H1 (cell line): Measurements from ENCODE around the gene KRT34. TPM values are rescaled to one million over a fixed set of nuclear protein-coding genes. Genes with fewer than 3 reads are reported as not detected.

ENCODE experiments used
- CTCF ChIA-PET: fragments of 300-600 bp; sonication (Branson Sonifier 250); formaldehyde crosslinking; loops from one replicate; lab custom pipeline; 2021; ENCODE audit not compliant: partially characterized antibody; lab: Charles Lee
- POLR2A ChIA-PET: fragments of 300-600 bp; sonication (Branson Sonifier 250); formaldehyde crosslinking; loops from one replicate; lab custom pipeline; 2021; ENCODE audit warnings: inconsistent platforms; ENCODE audit not compliant: partially characterized antibody; lab: Charles Lee
- DNase-seq, 2 experiments: peaks; one replicate each; pipeline versions ENCODE4 v3.0.0 to v3.0.0-alpha.2; 2010 to 2022; ENCODE audit warnings: low spot score in 2 of 2, low read depth in 1 of 2, mixed read lengths in 1 of 2
- FAIRE-seq: peaks from 2 replicates; lab custom pipeline; 2011; peaks lifted over from hg19 to GRCh38; lab: Jason Lieb, UNC
- H2AFZ ChIP-seq: 2 replicates; pipeline ENCODE4 v1.8.1; 2012; ENCODE audit warnings: low read length, inconsistent platforms
- H2AK5ac ChIP-seq: 2 replicates; pipeline ENCODE4 v1.6.1; 2013; ENCODE audit warnings: low read depth, low read length
- H2BK120ac ChIP-seq: replicated peaks from 2 replicates; pipeline ENCODE3; 2013; ENCODE audit warnings: low read depth, low read length, inconsistent platforms
- H2BK12ac ChIP-seq: 2 replicates; pipeline ENCODE4 v1.6.1; 2013; ENCODE audit warnings: low read depth, low read length
- H2BK15ac ChIP-seq: 2 replicates; pipeline ENCODE4 v1.6.1; 2013; ENCODE audit warnings: low read length
- H2BK20ac ChIP-seq: 2 replicates; pipeline ENCODE4 v1.6.1; 2013; ENCODE audit warnings: low read length
- H2BK5ac ChIP-seq: 2 replicates; pipeline ENCODE4 v1.6.1; 2013; ENCODE audit warnings: low read depth, low read length
- H3K14ac ChIP-seq: 2 replicates; pipeline ENCODE4 v1.6.1; 2013; ENCODE audit warnings: inconsistent platforms; ENCODE audit not compliant: insufficient read length
- H3K18ac ChIP-seq: 2 replicates; pipeline ENCODE4 v1.6.1; 2013; ENCODE audit warnings: low read length; ENCODE audit errors: extremely low read depth
- H3K23ac ChIP-seq: 2 replicates; pipeline ENCODE4 v1.6.1; 2013; ENCODE audit warnings: inconsistent platforms; ENCODE audit not compliant: insufficient read length
- H3K23me2 ChIP-seq: 2 replicates; pipeline ENCODE4 v1.6.1; 2013; ENCODE audit warnings: low read depth, low read length
- H3K27ac ChIP-seq: 2 replicates; pipeline ENCODE4 v1.6.1; 2011; ENCODE audit warnings: low read depth, low read length, inconsistent platforms
- H3K27me3 ChIP-seq, 4 experiments: replicated peaks in 1 of 4; 1 replicate in 1 of 4; 2 replicates in 3 of 4; pipeline versions ENCODE4 v1.6.1 to v1.8.1; 2011 to 2013; ENCODE audit warnings: low read length in 3 of 4, mild to moderate bottlenecking in 3 of 4, inconsistent platforms in 2 of 4, mixed read lengths in 2 of 4, moderate library complexity in 1 of 4; ENCODE audit not compliant: control insufficient read depth in 3 of 4, insufficient read depth in 3 of 4; ENCODE audit errors: extremely low read depth in 1 of 4
- H3K36me3 ChIP-seq, 4 experiments: 2 replicates each; pipeline versions ENCODE4 v1.6.1 to v1.8.1; 2011 to 2013; ENCODE audit warnings: mild to moderate bottlenecking in 4 of 4, low read length in 3 of 4, moderate library complexity in 2 of 4, control low read depth in 1 of 4, inconsistent platforms in 1 of 4; ENCODE audit not compliant: insufficient read depth in 4 of 4, control insufficient read depth in 2 of 4
- H3K4ac ChIP-seq: replicated peaks from 2 replicates; pipeline ENCODE3; 2013; ENCODE audit warnings: low read length, low read depth, mixed read lengths, inconsistent platforms; ENCODE audit not compliant: insufficient read length
- H3K4me1 ChIP-seq, 4 experiments: replicated peaks in 1 of 4; 1 replicate in 1 of 4; 2 replicates in 3 of 4; pipeline versions ENCODE4 v1.6.1 to v1.8.1; 2011 to 2013; ENCODE audit warnings: low read length in 3 of 4, inconsistent platforms in 2 of 4, mixed read lengths in 1 of 4; ENCODE audit not compliant: insufficient read depth in 4 of 4, control insufficient read depth in 3 of 4
- H3K4me2 ChIP-seq, 2 experiments: 2 replicates each; pipeline versions ENCODE4 v1.6.1 to v1.8.1; 2011 to 2013; ENCODE audit warnings: low read depth in 2 of 2, low read length in 2 of 2, control low read depth in 1 of 2, inconsistent platforms in 1 of 2, mild to moderate bottlenecking in 1 of 2; ENCODE audit not compliant: insufficient read depth in 1 of 2
- H3K4me3 ChIP-seq, 4 experiments: fragments of 200-600, 300-600 bp in 1 of 4; sonication (generic), shearing (Covaris generic), sonication (Bioruptor Twin) in 1 of 4; 2 replicates each; pipeline versions ENCODE4 v1.5.1 to v1.8.1; 2011 to 2016; ENCODE audit warnings: low read length in 4 of 4, low read depth in 3 of 4, control low read depth in 2 of 4, inconsistent platforms in 2 of 4, mild to moderate bottlenecking in 2 of 4, mixed read lengths in 1 of 4, moderate library complexity in 1 of 4; ENCODE audit not compliant: insufficient read depth in 2 of 4; ENCODE audit errors: extremely low read depth in 1 of 4
- H3K56ac ChIP-seq: replicated peaks from 2 replicates; pipeline ENCODE3; 2013; ENCODE audit warnings: low read depth, mild to moderate bottlenecking, mixed read lengths, low read length, inconsistent platforms; ENCODE audit not compliant: insufficient read length
- H3K79me1 ChIP-seq: 2 replicates; pipeline ENCODE4 v1.6.1; 2013; ENCODE audit warnings: low read depth, low read length, control low read depth
- H3K79me2 ChIP-seq, 2 experiments: 2 replicates each; pipeline versions ENCODE4 v1.6.1 to v1.8.1; 2012 to 2013; ENCODE audit warnings: low read length in 2 of 2, mild to moderate bottlenecking in 2 of 2, inconsistent platforms in 1 of 2; ENCODE audit not compliant: insufficient read depth in 2 of 2, control insufficient read depth in 1 of 2
- H3K9ac ChIP-seq, 4 experiments: replicated peaks in 1 of 4; 1 replicate in 1 of 4; 2 replicates in 3 of 4; pipeline versions ENCODE4 v1.6.1 to v1.8.1; 2011 to 2013; ENCODE audit warnings: low read depth in 3 of 4, low read length in 3 of 4, control low read depth in 2 of 4, mild to moderate bottlenecking in 2 of 4, moderate library complexity in 2 of 4, inconsistent platforms in 1 of 4; ENCODE audit errors: extremely low read depth in 1 of 4
- H3K9me3 ChIP-seq, 2 experiments: 2 replicates each; pipeline versions ENCODE4 v1.6.1 to v1.8.1; 2012 to 2013; ENCODE audit warnings: mild to moderate bottlenecking in 2 of 2, moderate library complexity in 2 of 2, control low read depth in 1 of 2, inconsistent platforms in 1 of 2, low read depth in 1 of 2, low read length in 1 of 2, mixed read lengths in 1 of 2; ENCODE audit not compliant: insufficient read depth in 2 of 2
- H4K20me1 ChIP-seq, 2 experiments: replicated peaks in 1 of 2; 2 replicates each; pipeline versions ENCODE3 to v1.8.1; 2011 to 2013; ENCODE audit warnings: inconsistent platforms in 2 of 2, low read length in 2 of 2, mild to moderate bottlenecking in 1 of 2; ENCODE audit not compliant: insufficient read depth in 2 of 2, control insufficient read depth in 1 of 2
- H4K5ac ChIP-seq: 2 replicates; pipeline ENCODE4 v1.6.1; 2013; ENCODE audit warnings: low read length, low read depth, mixed read lengths, inconsistent platforms; ENCODE audit not compliant: insufficient read length
- H4K8ac ChIP-seq: 2 replicates; pipeline ENCODE4 v1.8.0; 2013; ENCODE audit warnings: mild to moderate bottlenecking, moderate library complexity, low read length, inconsistent platforms; ENCODE audit not compliant: insufficient read depth; ENCODE audit errors: extremely low read depth
- H4K91ac ChIP-seq: replicated peaks from 2 replicates; pipeline ENCODE3; 2013; ENCODE audit warnings: low read length, mixed read lengths, inconsistent platforms; ENCODE audit not compliant: insufficient read length
- BCL11A ChIP-seq, 2 experiments: IDR thresholded peaks; one replicate each; pipeline ENCODE4 v1.6.1; 2011; ENCODE audit warnings: low read depth in 2 of 2, low read length in 2 of 2, mild to moderate bottlenecking in 2 of 2
- CTBP2 ChIP-seq: IDR thresholded peaks from 2 replicates; pipeline ENCODE4 v1.7.0; 2011; ENCODE audit warnings: borderline replicate concordance, mild to moderate bottlenecking, moderate library complexity, mixed read lengths, low read length; ENCODE audit not compliant: insufficient read depth, insufficient read length
- E2F6 ChIP-seq: IDR thresholded peaks from 2 replicates; pipeline ENCODE4 v1.6.1; 2012; ENCODE audit warnings: inconsistent platforms
- EGR1 ChIP-seq: IDR thresholded peaks from 2 replicates; pipeline ENCODE4 v1.6.1; 2011; ENCODE audit warnings: low read depth, low read length, borderline replicate concordance
- FOSL1 ChIP-seq: IDR thresholded peaks from 2 replicates; pipeline ENCODE4 v1.6.1; 2011; ENCODE audit warnings: mild to moderate bottlenecking, low read depth, low read length, moderate library complexity; ENCODE audit not compliant: insufficient read depth
- HDAC6 ChIP-seq: IDR thresholded peaks from one replicate; pipeline ENCODE4 v1.7.1; 2012; ENCODE audit warnings: low read depth, mild to moderate bottlenecking, inconsistent platforms, low read length, moderate library complexity
- JUN ChIP-seq: IDR thresholded peaks from 2 replicates; pipeline ENCODE4 v1.6.1; 2011; ENCODE audit warnings: low read depth, mild to moderate bottlenecking, improper control_type of control experiment, low read length
- MAX ChIP-seq: IDR thresholded peaks from 2 replicates; pipeline ENCODE4 v1.6.1; 2012; ENCODE audit warnings: inconsistent platforms
- NANOG ChIP-seq: IDR thresholded peaks from 2 replicates; pipeline ENCODE4 v1.6.1; 2011; ENCODE audit warnings: low read length, low read depth, mild to moderate bottlenecking, inconsistent platforms; ENCODE audit not compliant: insufficient read depth, poor library complexity, severe bottlenecking
- RNF2 ChIP-seq: fragments of 200-900, 300-1000 bp; sonication (generic); IDR thresholded peaks from 2 replicates; pipeline ENCODE4 v1.7.1; 2016; ENCODE audit warnings: borderline replicate concordance, low read depth, mild to moderate bottlenecking, antibody characterized with exemption, low read length; ENCODE audit not compliant: poor library complexity, severe bottlenecking; ENCODE audit errors: missing control alignments
- SIX5 ChIP-seq: IDR thresholded peaks from 2 replicates; pipeline ENCODE4 v1.6.1; 2011; ENCODE audit warnings: mild to moderate bottlenecking, low read depth, low read length
- SP4 ChIP-seq: IDR thresholded peaks from 2 replicates; pipeline ENCODE4 v1.6.1; 2012; ENCODE audit warnings: low read length, inconsistent platforms
- SRF ChIP-seq: IDR thresholded peaks from 2 replicates; pipeline ENCODE4 v1.6.1; 2011; ENCODE audit warnings: mild to moderate bottlenecking, low read depth, low read length, moderate library complexity
- WGBS, 2 experiments: shearing (Covaris generic) in 1 of 2; methylation state at CpG; one replicate each; pipeline versions ENCODE4 v1.1.6 to v1.1.7; 2013 to 2015; ENCODE audit warnings: low lambda C conversion rate in 2 of 2, mixed read lengths in 2 of 2, inconsistent platforms in 1 of 2, low coverage in 1 of 2, missing lambda C conversion rate in 1 of 2; ENCODE audit not compliant: insufficient replicate concordance in 2 of 2, insufficient coverage in 1 of 2, insufficient read length in 1 of 2; ENCODE audit errors: extremely low coverage in 1 of 2, missing lambda C conversion rate in 1 of 2; 5-methylcytosine and 5-hydroxymethylcytosine counted together
- polyA plus RNA-seq, 7 experiments: library from polyadenylated mRNA; depleted of rRNA in 3 of 7; stranded (reverse) in 5 of 7; unstranded in 2 of 7; fragments of >200 nt in 5 of 7; fragments of 200-250 nt in 2 of 7; gene quantifications; 1 replicate in 5 of 7; 2 replicates in 1 of 7; 4 replicates in 1 of 7; pipeline versions ENCODE4 v1.2.1 to v1.2.3, GENCODE V29; 2011 to 2013; ENCODE audit warnings: missing spikeins in 2 of 7, mixed read lengths in 2 of 7
- total RNA-seq: library from RNA; stranded (reverse); fragmentation: NEBNext Ultra II Directional; extraction: Animal tissue kit (Norgen Biotek cat#: 25700); gene quantifications from 2 replicates; pipeline ENCODE4 v1.2.1, GENCODE V29; 2021

Gene KRT34
- total and polyA plus RNA-seq, 2 of the 8 experiments (the other 6 are each of a cell fraction or from before 2014, with no cell fraction given), result not detected

GRCh38 chr17:41415833-41416335 is 33.8 kb upstream of the KRT34 start:
- no peaks in the 10 kb centered on the region; a peak in 2 of 7 replicates for H3K27me3 ChIP-seq
- H4K20me1 ChIP-seq, result no peaks in the 10 kb centered on the region
- no peak overlapping the region for H2BK15ac ChIP-seq
- 92% methylated on average over 3 of the region's 3 CpGs; no CpG with 5 or more reads in 1 of the 2 experiments for WGBS, 2 experiments
- no peak overlapping the region for H3K9ac ChIP-seq
- POLR2A ChIA-PET, result no interaction called here
- H4K91ac ChIP-seq, result no peak overlapping the region
- H3K4me3 ChIP-seq, result no peak overlapping the region
- no peak overlapping the region for H3K56ac ChIP-seq
- H3K27ac ChIP-seq, result no peak overlapping the region
- H3K23me2 ChIP-seq, result no peaks in the 10 kb centered on the region
- no peak overlapping the region for H2AK5ac ChIP-seq
- H3K9me3 ChIP-seq, result no peaks in the 10 kb centered on the region
- no peaks in the 10 kb centered on the region for H3K36me3 ChIP-seq
- H3K14ac ChIP-seq, result no peak overlapping the region
- no peak overlapping the region for H2BK20ac ChIP-seq
- peaks cover 0 to 7% (median 1%) of the 10 kb centered on the region in 4 experiments; a peak in 5 of 7 replicates for H3K4me1 ChIP-seq
- no peak overlapping the region for H2BK120ac ChIP-seq
- H3K79me1 ChIP-seq, result no peaks in the 10 kb centered on the region
- H2BK12ac ChIP-seq, result no peak overlapping the region
- FAIRE-seq (no peak), DNase-seq (no peak)
- H3K18ac ChIP-seq, result no peak overlapping the region
- H4K5ac ChIP-seq, result no peak overlapping the region
- no peak overlapping the region for H2AFZ ChIP-seq
- no peak overlapping the region for H3K4me2 ChIP-seq
- H2BK5ac ChIP-seq, result no peak overlapping the region
- no peak overlapping the region for H3K23ac ChIP-seq
- H3K79me2 ChIP-seq, result no peaks in the 10 kb centered on the region
- CTCF ChIA-PET, result interaction anchor here (0.7 to 3.8 kb wide), 7 partner anchors 9 to 500 kb away, joined by 3 to 51 read pairs (median 5); no protein-coding TSS in a partner anchor
- no peak overlapping the region for H3K4ac ChIP-seq
- H4K8ac ChIP-seq, result no peak overlapping the region
- TF ChIP-seq E2F6 (no peak), CTBP2 (no peak), RNF2 (no peak), FOSL1 (no peak), NANOG (no peak), HDAC6 (no peak), SP4 (no peak), EGR1 (no peak), SIX5 (no peak), JUN (no peak), BCL11A (IDR thresholded peaks at IDR 0.05; ENCODE audit: low read depth in 2 of 2, low read length in 2 of 2) (no peak), SRF (no peak), MAX (no peak)
